CD8-positive, alpha-beta memory T cell (primary cell): ENCODE results near the gene VEZF1. TPM values are rescaled to one million over a fixed set of nuclear protein-coding genes. Genes with fewer than 3 reads are reported as not detected.

Experiments
- CTCF ChIA-PET: fragments of 350-600 bp; sonication (Branson Sonifier 250); formaldehyde crosslinking; loops from one replicate; lab custom pipeline; 2021; ENCODE audit warnings: antibody characterized with exemption; lab: Charles Lee
- POLR2A ChIA-PET: fragments of 350-600 bp; sonication (Branson Sonifier 250); formaldehyde crosslinking; loops from one replicate; lab custom pipeline; 2021; ENCODE audit warnings: antibody characterized with exemption; lab: Charles Lee
- DNase-seq, 5 donors: peaks; one replicate each; pipeline versions ENCODE4 v3.0.0 to v3.0.0-alpha.2; 2020 to 2022; ENCODE audit warnings: mixed read lengths in 1 of 5
- H3K27ac ChIP-seq: one replicate; pipeline ENCODE4 v1.7.0; 2013; ENCODE audit warnings: low read depth, mild to moderate bottlenecking, low read length, moderate library complexity
- H3K27me3 ChIP-seq: 2 replicates; pipeline ENCODE4 v1.7.0; 2013; ENCODE audit warnings: low read length, mild to moderate bottlenecking; ENCODE audit not compliant: insufficient read depth, poor library complexity, severe bottlenecking
- H3K36me3 ChIP-seq: 2 replicates; pipeline ENCODE4 v1.7.0; 2013; ENCODE audit warnings: mild to moderate bottlenecking, low read length, moderate library complexity; ENCODE audit not compliant: insufficient read depth
- H3K4me1 ChIP-seq: 2 replicates; pipeline ENCODE4 v1.7.0; 2013; ENCODE audit warnings: mild to moderate bottlenecking, low read length, moderate library complexity; ENCODE audit not compliant: insufficient read depth
- H3K4me3 ChIP-seq: 2 replicates; pipeline ENCODE4 v1.7.0; 2013; ENCODE audit warnings: mild to moderate bottlenecking, low read length
- H3K9me3 ChIP-seq: 2 replicates; pipeline ENCODE4 v1.7.0; 2013; ENCODE audit warnings: mild to moderate bottlenecking, low read length
- H3K27ac Mint-ChIP-seq, 8 donors: one replicate each; pipeline ENCODE4 v1.8.0; 2020 to 2021; ENCODE audit warnings: mixed read lengths in 8 of 8, mild to moderate bottlenecking in 6 of 8, inconsistent platforms in 3 of 8, moderate library complexity in 3 of 8
- H3K27me3 Mint-ChIP-seq, 2 donors: one replicate each; pipeline ENCODE4 v1.8.0; 2020 to 2021; ENCODE audit warnings: mixed read lengths in 2 of 2, mild to moderate bottlenecking in 1 of 2, moderate library complexity in 1 of 2
- H3K36me3 Mint-ChIP-seq, 3 donors: one replicate each; pipeline ENCODE4 v1.8.0; 2020 to 2021; ENCODE audit warnings: mixed read lengths in 3 of 3, inconsistent platforms in 1 of 3, mild to moderate bottlenecking in 1 of 3
- H3K4me1 Mint-ChIP-seq, 3 donors: one replicate each; pipeline ENCODE4 v1.8.0; 2020 to 2021; ENCODE audit warnings: mixed read lengths in 3 of 3, inconsistent platforms in 1 of 3, mild to moderate bottlenecking in 1 of 3
- H3K4me3 Mint-ChIP-seq, 7 donors: one replicate each; pipeline ENCODE4 v1.8.0; 2020 to 2021; ENCODE audit warnings: mixed read lengths in 7 of 7, mild to moderate bottlenecking in 6 of 7, moderate library complexity in 4 of 7, inconsistent platforms in 2 of 7
- H3K9me3 Mint-ChIP-seq, 5 donors: one replicate each; pipeline ENCODE4 v1.8.0; 2020 to 2022; ENCODE audit warnings: mixed read lengths in 5 of 5, mild to moderate bottlenecking in 3 of 5, moderate library complexity in 2 of 5, inconsistent platforms in 1 of 5
- polyA plus RNA-seq: library from polyadenylated mRNA; unstranded; fragments of 300-500 nt; fragmentation: Illumina TruSeq; gene quantifications from one replicate; pipeline ENCODE4 v1.2.3, GENCODE V29; 2021
- total RNA-seq, 2 experiments: library from RNA; stranded (reverse); gene quantifications; one replicate each; pipeline ENCODE4 v1.2.3, GENCODE V29; 2021

VEZF1 gene
- total and polyA plus RNA-seq, 3 experiments from 2014 or later: 29.1 to 50.8 (median 29.5) TPM

DNA sequence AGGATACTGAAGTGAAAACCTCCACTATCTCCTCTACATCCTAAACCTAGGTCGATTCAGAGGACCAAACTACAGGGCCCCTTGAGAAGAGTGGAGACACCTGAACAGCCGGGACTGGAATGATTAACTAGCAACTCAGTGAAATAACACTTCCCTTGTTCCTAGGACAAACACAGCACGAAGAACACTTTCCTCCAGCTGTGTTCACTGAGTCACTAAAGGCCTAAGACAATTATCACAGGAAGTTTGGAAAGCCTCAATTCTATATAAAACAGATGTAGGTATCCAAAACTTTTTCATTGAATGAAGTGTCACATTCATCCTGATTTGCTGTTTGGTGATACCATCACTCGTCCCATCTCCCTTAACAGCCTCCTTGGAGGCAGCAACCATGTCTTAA, 17.3 kb downstream of the VEZF1 start:
- ChIA-PET CTCF (no interaction called here), POLR2A (interaction anchor here (0.5 kb wide), 1 partner anchor 8 kb away, joined by 3 read pairs; no protein-coding TSS in a partner anchor)
- H3K27ac Mint-ChIP-seq: peak overlapping the region in 1 of 8 donors; percentile 81
- H3K27me3 ChIP-seq: no peaks in the 10 kb centered on the region
- H3K36me3 Mint-ChIP-seq: peaks cover 0 to 34% (median 9%) of the 10 kb centered on the region in 3 donors
- H3K9me3 ChIP-seq: no peaks in the 10 kb centered on the region
- peaks cover 18% of the 10 kb centered on the region for H3K36me3 ChIP-seq
- H3K4me3 ChIP-seq: no peak overlapping the region
- H3K9me3 Mint-ChIP-seq: no peaks in the 10 kb centered on the region
- H3K27me3 Mint-ChIP-seq: peaks cover 0 to 1% of the 10 kb centered on the region in 2 donors
- H3K27ac ChIP-seq: no peak overlapping the region
- no peaks in the 10 kb centered on the region for H3K4me1 ChIP-seq
- DNase-seq: no peak
- H3K4me1 Mint-ChIP-seq: peaks cover 0 to 6% (median 0%) of the 10 kb centered on the region in 3 donors
- H3K4me3 Mint-ChIP-seq: no peak overlapping the region

- Histone ChIP-seq H3K27me3 (no peaks in the 10 kb centered on the region), H3K27ac (no peak overlapping the region), H3K4me1 (no peaks in the 10 kb centered on the region), H3K4me3 (no peak overlapping the region), H3K9me3 (no peaks in the 10 kb centered on the region), H3K36me3 (peaks cover 4% of the 10 kb centered on the region)
- H3K4me1 Mint-ChIP-seq: no peaks in the 10 kb centered on the region
- peaks cover 0 to 13% (median 5%) of the 10 kb centered on the region in 3 donors for H3K36me3 Mint-ChIP-seq
- H3K9me3 Mint-ChIP-seq: no peaks in the 10 kb centered on the region
- ChIA-PET CTCF (interaction anchor here (1.3 to 2.0 kb wide), 2 partner anchors 27 to 31 kb away, joined by 3 to 6 read pairs; no protein-coding TSS in a partner anchor), POLR2A (no interaction called here)
- no peak for DNase-seq
- peaks cover 5 to 10% of the 10 kb centered on the region in 2 donors for H3K27me3 Mint-ChIP-seq
- no peak overlapping the region for H3K27ac Mint-ChIP-seq
- no peak overlapping the region for H3K4me3 Mint-ChIP-seq
Measured at GRCh38 chr17:57968456-57968855, 19.6 kb downstream of the VEZF1 start.

GRCh38 chr17:57966875-57967274, 21.2 kb downstream of the VEZF1 start:
- Mint-ChIP-seq H3K4me1 (no peaks in the 10 kb centered on the region), H3K9me3 (no peaks in the 10 kb centered on the region), H3K36me3 (peaks cover 0 to 1% (median 0%) of the 10 kb centered on the region in 3 donors), H3K27ac (no peak overlapping the region), H3K4me3 (no peak overlapping the region), H3K27me3 (peaks cover 10 to 21% of the 10 kb centered on the region in 2 donors)
- no peaks in the 10 kb centered on the region for H3K9me3 ChIP-seq
- POLR2A ChIA-PET: no interaction called here
- H3K27me3 ChIP-seq: no peaks in the 10 kb centered on the region
- DNase-seq: no peak
- no peaks in the 10 kb centered on the region for H3K36me3 ChIP-seq
- H3K4me1 ChIP-seq: no peaks in the 10 kb centered on the region
- CTCF ChIA-PET: interaction anchor here (1.3 to 2.0 kb wide), 2 partner anchors 30 to 33 kb away, joined by 3 to 6 read pairs; no protein-coding TSS in a partner anchor
- no peak overlapping the region for H3K27ac ChIP-seq
- no peak overlapping the region for H3K4me3 ChIP-seq

- Mint-ChIP-seq H3K27me3 (peaks cover 10 to 21% of the 10 kb centered on the region in 2 donors), H3K4me1 (no peaks in the 10 kb centered on the region), H3K9me3 (no peaks in the 10 kb centered on the region), H3K27ac (no peak overlapping the region), H3K36me3 (peaks cover 0 to under 1% (median 0%) of the 10 kb centered on the region in 3 donors), H3K4me3 (no peak overlapping the region)
- Histone ChIP-seq H3K27ac (no peak overlapping the region), H3K4me1 (no peaks in the 10 kb centered on the region), H3K4me3 (no peak overlapping the region), H3K36me3 (no peaks in the 10 kb centered on the region), H3K27me3 (no peaks in the 10 kb centered on the region), H3K9me3 (no peaks in the 10 kb centered on the region)
- DNase-seq: no peak
- CTCF ChIA-PET: interaction anchor here (1.1 to 2.0 kb wide), 3 partner anchors 30 to 74 kb away, joined by 3 to 6 read pairs (median 3); no protein-coding TSS in a partner anchor
- POLR2A ChIA-PET: no interaction called here
Measured at GRCh38 chr17:57966246-57966645, 21.8 kb downstream of the VEZF1 start.

DNA sequence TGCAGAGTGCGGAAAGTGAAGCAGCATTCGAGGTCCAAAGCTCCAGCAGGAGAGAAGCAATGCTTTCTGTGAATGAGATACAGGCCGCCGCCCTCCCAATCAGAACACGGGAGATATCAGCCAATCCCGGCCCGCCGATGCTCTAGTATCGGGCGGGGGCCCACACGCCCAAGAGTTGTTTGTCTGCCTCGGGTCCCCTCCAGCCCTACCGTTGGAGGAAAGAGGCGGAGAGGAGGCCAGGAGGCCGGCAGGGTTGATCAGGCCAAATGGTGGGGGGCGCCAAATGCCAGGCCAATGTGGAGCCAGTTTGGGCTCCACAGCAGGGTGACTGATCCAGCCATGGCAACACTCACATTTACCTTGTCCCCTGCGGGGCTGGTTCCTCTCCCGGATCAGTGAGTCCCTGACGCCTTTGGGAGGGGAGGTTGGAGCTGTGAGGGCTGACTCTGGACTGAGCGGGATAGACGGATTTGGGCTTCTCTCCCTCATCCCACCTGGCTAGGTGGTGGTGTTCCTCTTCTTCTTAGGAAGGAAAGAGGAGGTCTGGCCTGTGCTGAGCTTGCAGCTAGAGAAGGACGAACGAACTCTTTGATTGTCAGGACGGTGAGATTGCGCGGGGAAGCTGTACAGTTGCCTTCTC, 22.4 kb downstream of the VEZF1 start:
- POLR2A ChIA-PET: no interaction called here
- Mint-ChIP-seq H3K27ac (no peak overlapping the region), H3K9me3 (no peaks in the 10 kb centered on the region), H3K4me1 (no peaks in the 10 kb centered on the region), H3K27me3 (peaks cover 14 to 25% of the 10 kb centered on the region in 2 donors), H3K36me3 (no peaks in the 10 kb centered on the region), H3K4me3 (no peak overlapping the region)
- Histone ChIP-seq H3K27ac (no peak overlapping the region), H3K27me3 (no peaks in the 10 kb centered on the region), H3K4me1 (no peaks in the 10 kb centered on the region), H3K36me3 (no peaks in the 10 kb centered on the region), H3K4me3 (no peak overlapping the region), H3K9me3 (no peaks in the 10 kb centered on the region)
- no peak for DNase-seq
- CTCF ChIA-PET: interaction anchor here (1.1 to 1.3 kb wide), 2 partner anchors 31 to 73 kb away, joined by 3 read pairs; no protein-coding TSS in a partner anchor

DNA sequence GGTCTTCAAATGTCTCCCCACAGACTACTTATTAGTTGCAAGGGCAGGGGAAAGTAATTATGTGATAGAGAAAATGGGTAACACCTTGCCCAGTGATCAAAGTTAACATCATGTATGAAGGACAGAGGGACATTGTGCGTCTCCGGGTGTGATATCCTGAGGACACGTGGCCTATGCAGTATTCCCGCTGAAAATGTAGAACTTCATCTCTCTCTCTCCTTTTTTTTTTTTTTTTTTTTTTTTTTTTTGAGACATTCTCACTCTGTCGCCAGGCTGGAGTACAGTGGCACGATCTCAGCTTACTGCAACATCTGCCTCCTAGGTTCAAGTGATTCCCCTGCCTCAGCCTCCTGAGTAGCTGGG, 24.9 kb downstream of the VEZF1 start:
- Histone ChIP-seq H3K36me3 (no peaks in the 10 kb centered on the region), H3K27ac (no peak overlapping the region), H3K4me1 (no peaks in the 10 kb centered on the region), H3K9me3 (no peaks in the 10 kb centered on the region), H3K27me3 (no peaks in the 10 kb centered on the region), H3K4me3 (no peak overlapping the region)
- H3K4me3 Mint-ChIP-seq: no peak overlapping the region
- peaks cover 0 to 6% (median 0%) of the 10 kb centered on the region in 3 donors for H3K36me3 Mint-ChIP-seq
- no peak for DNase-seq
- ChIA-PET CTCF (no interaction called here), POLR2A (no interaction called here)
- H3K9me3 Mint-ChIP-seq: no peaks in the 10 kb centered on the region
- no peak overlapping the region for H3K27ac Mint-ChIP-seq
- H3K4me1 Mint-ChIP-seq: no peaks in the 10 kb centered on the region
- peaks cover 21 to 34% of the 10 kb centered on the region in 2 donors for H3K27me3 Mint-ChIP-seq

GRCh38 chr17:57962279-57963148, 25.5 kb downstream of the VEZF1 start:
- no peak for DNase-seq
- no peaks in the 10 kb centered on the region for H3K9me3 Mint-ChIP-seq
- ChIA-PET CTCF (no interaction called here), POLR2A (no interaction called here)
- no peaks in the 10 kb centered on the region for H3K9me3 ChIP-seq
- no peak overlapping the region for H3K4me3 Mint-ChIP-seq
- H3K27me3 ChIP-seq: peaks cover 3% of the 10 kb centered on the region
- H3K36me3 ChIP-seq: no peaks in the 10 kb centered on the region
- H3K27ac ChIP-seq: no peak overlapping the region
- no peaks in the 10 kb centered on the region for H3K4me1 ChIP-seq
- peaks cover 21 to 39% of the 10 kb centered on the region in 2 donors for H3K27me3 Mint-ChIP-seq
- peaks cover 0 to 6% (median 0%) of the 10 kb centered on the region in 3 donors for H3K36me3 Mint-ChIP-seq
- H3K4me1 Mint-ChIP-seq: peaks cover 0 to 4% (median under 1%) of the 10 kb centered on the region in 3 donors
- H3K4me3 ChIP-seq: no peak overlapping the region
- H3K27ac Mint-ChIP-seq: no peak overlapping the region
